CD8-positive, alpha-beta memory T cell (primary cell): ENCODE results near the gene RGS8. TPM values are rescaled to one million over a fixed set of nuclear protein-coding genes. Genes with fewer than 3 reads are reported as not detected.
A peak's percentile ranks its signal among the peaks of the same experiment; 100 is the strongest.

Source experiments
- CTCF ChIA-PET: fragments of 350-600 bp; sonication (Branson Sonifier 250); formaldehyde crosslinking; loops from one replicate; lab custom pipeline; 2021; ENCODE audit warnings: antibody characterized with exemption; lab: Charles Lee
- POLR2A ChIA-PET: fragments of 350-600 bp; sonication (Branson Sonifier 250); formaldehyde crosslinking; loops from one replicate; lab custom pipeline; 2021; ENCODE audit warnings: antibody characterized with exemption; lab: Charles Lee
- DNase-seq, 5 donors: peaks; one replicate each; pipeline versions ENCODE4 v3.0.0 to v3.0.0-alpha.2; 2020 to 2022; ENCODE audit warnings: mixed read lengths in 1 of 5
- H3K27ac ChIP-seq: one replicate; pipeline ENCODE4 v1.7.0; 2013; ENCODE audit warnings: low read depth, mild to moderate bottlenecking, low read length, moderate library complexity
- H3K27me3 ChIP-seq: 2 replicates; pipeline ENCODE4 v1.7.0; 2013; ENCODE audit warnings: low read length, mild to moderate bottlenecking; ENCODE audit not compliant: insufficient read depth, poor library complexity, severe bottlenecking
- H3K36me3 ChIP-seq: 2 replicates; pipeline ENCODE4 v1.7.0; 2013; ENCODE audit warnings: mild to moderate bottlenecking, low read length, moderate library complexity; ENCODE audit not compliant: insufficient read depth
- H3K4me1 ChIP-seq: 2 replicates; pipeline ENCODE4 v1.7.0; 2013; ENCODE audit warnings: mild to moderate bottlenecking, low read length, moderate library complexity; ENCODE audit not compliant: insufficient read depth
- H3K4me3 ChIP-seq: 2 replicates; pipeline ENCODE4 v1.7.0; 2013; ENCODE audit warnings: mild to moderate bottlenecking, low read length
- H3K9me3 ChIP-seq: 2 replicates; pipeline ENCODE4 v1.7.0; 2013; ENCODE audit warnings: mild to moderate bottlenecking, low read length
- H3K27ac Mint-ChIP-seq, 8 donors: one replicate each; pipeline ENCODE4 v1.8.0; 2020 to 2021; ENCODE audit warnings: mixed read lengths in 8 of 8, mild to moderate bottlenecking in 6 of 8, inconsistent platforms in 3 of 8, moderate library complexity in 3 of 8
- H3K27me3 Mint-ChIP-seq, 2 donors: one replicate each; pipeline ENCODE4 v1.8.0; 2020 to 2021; ENCODE audit warnings: mixed read lengths in 2 of 2, mild to moderate bottlenecking in 1 of 2, moderate library complexity in 1 of 2
- H3K36me3 Mint-ChIP-seq, 3 donors: one replicate each; pipeline ENCODE4 v1.8.0; 2020 to 2021; ENCODE audit warnings: mixed read lengths in 3 of 3, inconsistent platforms in 1 of 3, mild to moderate bottlenecking in 1 of 3
- H3K4me1 Mint-ChIP-seq, 3 donors: one replicate each; pipeline ENCODE4 v1.8.0; 2020 to 2021; ENCODE audit warnings: mixed read lengths in 3 of 3, inconsistent platforms in 1 of 3, mild to moderate bottlenecking in 1 of 3
- H3K4me3 Mint-ChIP-seq, 7 donors: one replicate each; pipeline ENCODE4 v1.8.0; 2020 to 2021; ENCODE audit warnings: mixed read lengths in 7 of 7, mild to moderate bottlenecking in 6 of 7, moderate library complexity in 4 of 7, inconsistent platforms in 2 of 7
- H3K9me3 Mint-ChIP-seq, 5 donors: one replicate each; pipeline ENCODE4 v1.8.0; 2020 to 2022; ENCODE audit warnings: mixed read lengths in 5 of 5, mild to moderate bottlenecking in 3 of 5, moderate library complexity in 2 of 5, inconsistent platforms in 1 of 5
- polyA plus RNA-seq: library from polyadenylated mRNA; unstranded; fragments of 300-500 nt; fragmentation: Illumina TruSeq; gene quantifications from one replicate; pipeline ENCODE4 v1.2.3, GENCODE V29; 2021
- total RNA-seq, 2 experiments: library from RNA; stranded (reverse); gene quantifications; one replicate each; pipeline ENCODE4 v1.2.3, GENCODE V29; 2021

Gene RGS8
- total and polyA plus RNA-seq, 3 experiments from 2014 or later = not detected

GRCh38 chr1:182662956-182663355, 21.4 kb downstream of the RGS8 start:
- Mint-ChIP-seq H3K4me3 (no peak overlapping the region), H3K27ac (no peak overlapping the region), H3K4me1 (no peaks in the 10 kb centered on the region), H3K9me3 (no peaks in the 10 kb centered on the region), H3K27me3 (peaks cover 7 to 32% of the 10 kb centered on the region in 2 donors), H3K36me3 (no peaks in the 10 kb centered on the region)
- no peaks in the 10 kb centered on the region for H3K9me3 ChIP-seq
- H3K4me3 ChIP-seq = no peak overlapping the region
- H3K4me1 ChIP-seq = no peaks in the 10 kb centered on the region
- no peaks in the 10 kb centered on the region for H3K27me3 ChIP-seq
- no peak for DNase-seq
- CTCF ChIA-PET = no interaction called here
- POLR2A ChIA-PET = no interaction called here
- no peaks in the 10 kb centered on the region for H3K36me3 ChIP-seq
- no peak overlapping the region for H3K27ac ChIP-seq

DNA sequence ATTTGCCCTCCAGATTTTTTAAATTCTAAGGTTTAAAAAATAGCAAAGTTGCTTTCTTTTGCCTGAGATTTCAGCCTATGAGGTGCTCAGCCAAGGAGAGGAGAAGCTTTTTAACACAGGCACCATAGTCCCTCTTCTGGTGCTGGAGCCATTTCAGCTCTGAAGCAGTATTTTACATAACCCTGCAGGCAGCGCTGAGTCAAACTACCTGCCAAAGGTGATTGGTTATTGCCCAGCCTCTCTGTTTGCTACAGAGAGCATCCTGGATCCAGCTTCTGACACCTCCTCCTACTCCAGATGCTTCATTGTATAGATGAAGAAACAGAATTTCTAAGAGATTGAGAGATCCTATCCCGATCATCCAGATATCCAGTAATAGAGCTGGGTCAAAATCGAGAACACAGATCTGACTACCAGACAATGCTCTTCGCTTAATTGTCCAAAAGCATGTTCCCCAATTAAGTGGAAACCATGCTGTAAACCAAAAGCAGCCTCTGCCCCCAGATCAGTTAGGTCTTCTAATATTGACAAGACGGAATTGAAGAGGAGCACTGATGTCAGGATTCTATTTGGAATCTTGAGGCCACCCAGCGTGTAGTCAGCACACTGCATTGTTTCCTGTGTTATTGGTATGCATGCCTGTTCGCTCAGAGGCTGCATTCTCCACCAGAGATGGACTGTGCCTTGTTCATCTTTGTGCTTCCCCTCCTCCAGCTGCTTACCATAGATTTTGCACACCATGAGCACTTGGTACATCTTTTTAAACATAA, 22.1 kb downstream of the RGS8 start:
- H3K4me3 Mint-ChIP-seq = no peak overlapping the region
- no peak overlapping the region for H3K4me3 ChIP-seq
- no peaks in the 10 kb centered on the region for H3K4me1 Mint-ChIP-seq
- no peaks in the 10 kb centered on the region for H3K36me3 ChIP-seq
- H3K36me3 Mint-ChIP-seq = no peaks in the 10 kb centered on the region
- ChIA-PET POLR2A (no interaction called here), CTCF (no interaction called here)
- H3K27me3 ChIP-seq = no peaks in the 10 kb centered on the region
- DNase-seq = no peak
- no peaks in the 10 kb centered on the region for H3K9me3 Mint-ChIP-seq
- no peaks in the 10 kb centered on the region for H3K9me3 ChIP-seq
- H3K27me3 Mint-ChIP-seq = peaks cover 12 to 37% of the 10 kb centered on the region in 2 donors
- no peak overlapping the region for H3K27ac Mint-ChIP-seq
- H3K4me1 ChIP-seq = no peaks in the 10 kb centered on the region
- H3K27ac ChIP-seq = no peak overlapping the region

GRCh38 chr1:182658055-182658454, 26.3 kb downstream of the RGS8 start:
- DNase-seq = no peak
- Mint-ChIP-seq H3K36me3 (no peaks in the 10 kb centered on the region), H3K4me1 (no peaks in the 10 kb centered on the region), H3K27ac (no peak overlapping the region), H3K27me3 (peaks cover 12 to 32% of the 10 kb centered on the region in 2 donors), H3K4me3 (no peak overlapping the region), H3K9me3 (no peaks in the 10 kb centered on the region)
- H3K9me3 ChIP-seq = no peaks in the 10 kb centered on the region
- POLR2A ChIA-PET = no interaction called here
- H3K36me3 ChIP-seq = no peaks in the 10 kb centered on the region
- H3K4me3 ChIP-seq = no peak overlapping the region
- H3K27ac ChIP-seq = no peak overlapping the region
- no peaks in the 10 kb centered on the region for H3K4me1 ChIP-seq
- no peaks in the 10 kb centered on the region for H3K27me3 ChIP-seq
- CTCF ChIA-PET = interaction anchor here (1.6 kb wide), 1 partner anchor 10 kb away, joined by 3 read pairs; no protein-coding TSS in a partner anchor

- DNase-seq = no peak
- Mint-ChIP-seq H3K4me1 (no peaks in the 10 kb centered on the region), H3K27me3 (peaks cover 5 to 24% of the 10 kb centered on the region in 2 donors), H3K27ac (no peak overlapping the region), H3K4me3 (no peak overlapping the region), H3K9me3 (no peaks in the 10 kb centered on the region), H3K36me3 (no peaks in the 10 kb centered on the region)
- no peaks in the 10 kb centered on the region for H3K36me3 ChIP-seq
- H3K27ac ChIP-seq = no peak overlapping the region
- ChIA-PET CTCF (no interaction called here), POLR2A (no interaction called here)
- H3K9me3 ChIP-seq = no peaks in the 10 kb centered on the region
- no peaks in the 10 kb centered on the region for H3K4me1 ChIP-seq
- no peaks in the 10 kb centered on the region for H3K27me3 ChIP-seq
- no peak overlapping the region for H3K4me3 ChIP-seq
These were observed 27.5 kb downstream of the RGS8 start for GRCh38 chr1:182656842-182657397.

- Histone ChIP-seq H3K4me3 (no peak overlapping the region), H3K4me1 (no peaks in the 10 kb centered on the region), H3K27me3 (no peaks in the 10 kb centered on the region), H3K36me3 (no peaks in the 10 kb centered on the region), H3K9me3 (no peaks in the 10 kb centered on the region), H3K27ac (no peak overlapping the region)
- H3K4me1 Mint-ChIP-seq = peaks cover 0 to 2% (median 0%) of the 10 kb centered on the region in 3 donors
- POLR2A ChIA-PET = no interaction called here
- no peaks in the 10 kb centered on the region for H3K36me3 Mint-ChIP-seq
- H3K27me3 Mint-ChIP-seq = peaks cover 5 to 14% of the 10 kb centered on the region in 2 donors
- H3K9me3 Mint-ChIP-seq = no peaks in the 10 kb centered on the region
- CTCF ChIA-PET = no interaction called here
- no peak overlapping the region for H3K27ac Mint-ChIP-seq
- no peak for DNase-seq
- no peak overlapping the region for H3K4me3 Mint-ChIP-seq
These were observed 30.4 kb downstream of the RGS8 start for GRCh38 chr1:182653986-182654385.

DNA sequence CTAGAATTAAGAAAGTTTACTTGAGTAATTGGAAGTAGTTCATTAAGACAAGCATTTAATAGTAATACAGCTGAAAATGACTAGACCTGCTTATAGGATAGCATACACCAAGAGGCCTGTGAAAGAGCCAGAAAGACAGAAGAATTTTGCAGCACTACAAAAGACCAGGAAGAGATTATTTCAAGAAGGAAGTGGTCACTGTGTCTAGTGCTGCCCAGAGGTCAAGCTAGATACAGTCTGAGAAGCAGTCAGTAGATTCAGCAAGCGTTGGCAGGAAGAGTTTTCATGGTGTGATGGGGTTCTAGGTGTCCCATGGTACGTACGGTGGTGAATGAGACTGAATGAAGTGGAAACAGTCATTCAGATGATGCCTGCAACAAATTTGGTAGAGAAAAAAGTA, 31.5 kb downstream of the RGS8 start:
- no peaks in the 10 kb centered on the region for H3K9me3 Mint-ChIP-seq
- no peaks in the 10 kb centered on the region for H3K9me3 ChIP-seq
- no peak overlapping the region for H3K27ac Mint-ChIP-seq
- no peak overlapping the region for H3K4me3 ChIP-seq
- H3K36me3 ChIP-seq = no peaks in the 10 kb centered on the region
- H3K27me3 ChIP-seq = no peaks in the 10 kb centered on the region
- H3K36me3 Mint-ChIP-seq = peaks cover 0 to 2% (median 0%) of the 10 kb centered on the region in 3 donors
- H3K4me1 ChIP-seq = no peaks in the 10 kb centered on the region
- H3K4me3 Mint-ChIP-seq = no peak overlapping the region
- peaks cover 5 to 11% of the 10 kb centered on the region in 2 donors for H3K27me3 Mint-ChIP-seq
- no peak overlapping the region for H3K27ac ChIP-seq
- CTCF ChIA-PET = interaction anchor here (1.4 kb wide), 1 partner anchor 36 kb away, joined by 3 read pairs; no protein-coding TSS in a partner anchor
- no peak for DNase-seq
- POLR2A ChIA-PET = interaction anchor here (0.7 kb wide), 1 partner anchor 9 kb away, joined by 5 read pairs; no protein-coding TSS in a partner anchor
- peaks cover 0 to 2% (median 0%) of the 10 kb centered on the region in 3 donors for H3K4me1 Mint-ChIP-seq

DNA sequence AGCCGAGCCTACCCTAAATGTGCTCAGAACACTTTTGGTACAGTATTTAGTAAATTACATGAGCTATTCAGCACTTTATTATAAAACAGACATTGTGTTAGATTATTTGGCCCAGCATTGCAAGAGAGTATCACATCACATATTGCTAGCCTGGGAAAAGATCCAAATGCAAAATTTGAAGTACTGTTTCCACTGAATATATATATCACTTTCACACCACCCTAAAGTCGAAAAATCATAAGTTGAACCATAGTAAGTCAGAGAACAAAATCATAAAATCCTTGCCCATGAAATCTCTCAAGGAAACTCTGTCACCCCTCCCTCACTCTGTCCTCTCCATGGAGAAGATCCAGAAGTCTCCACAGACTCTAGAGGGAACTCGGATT, 33.1 kb downstream of the RGS8 start:
- no peaks in the 10 kb centered on the region for H3K9me3 Mint-ChIP-seq
- no peaks in the 10 kb centered on the region for H3K27me3 ChIP-seq
- no peaks in the 10 kb centered on the region for H3K9me3 ChIP-seq
- no peaks in the 10 kb centered on the region for H3K27me3 Mint-ChIP-seq
- CTCF ChIA-PET = no interaction called here
- H3K36me3 ChIP-seq = no peaks in the 10 kb centered on the region
- no peaks in the 10 kb centered on the region for H3K4me1 ChIP-seq
- POLR2A ChIA-PET = no interaction called here
- H3K4me3 ChIP-seq = no peak overlapping the region
- peaks cover 0 to 2% (median 0%) of the 10 kb centered on the region in 3 donors for H3K36me3 Mint-ChIP-seq
- DNase-seq = no peak
- no peak overlapping the region for H3K4me3 Mint-ChIP-seq
- peak overlapping the region in 1 of 8 donors; percentile 53 for H3K27ac Mint-ChIP-seq
- no peak overlapping the region for H3K27ac ChIP-seq
- H3K4me1 Mint-ChIP-seq = peaks cover 0 to 2% (median 0%) of the 10 kb centered on the region in 3 donors

GRCh38 chr1:182650678-182651338, 33.6 kb downstream of the RGS8 start:
- Mint-ChIP-seq H3K36me3 (peaks cover 0 to 2% (median 0%) of the 10 kb centered on the region in 3 donors), H3K27me3 (no peaks in the 10 kb centered on the region), H3K9me3 (no peaks in the 10 kb centered on the region), H3K4me1 (peaks cover 0 to 2% (median 0%) of the 10 kb centered on the region in 3 donors), H3K4me3 (no peak overlapping the region), H3K27ac (no peak overlapping the region)
- Histone ChIP-seq H3K4me1 (no peaks in the 10 kb centered on the region), H3K27ac (no peak overlapping the region), H3K36me3 (no peaks in the 10 kb centered on the region), H3K9me3 (no peaks in the 10 kb centered on the region), H3K27me3 (no peaks in the 10 kb centered on the region), H3K4me3 (no peak overlapping the region)
- POLR2A ChIA-PET = no interaction called here
- CTCF ChIA-PET = no interaction called here
- no peak for DNase-seq
